ENCODE data around the gene MOG.

MOG gene

DNA sequence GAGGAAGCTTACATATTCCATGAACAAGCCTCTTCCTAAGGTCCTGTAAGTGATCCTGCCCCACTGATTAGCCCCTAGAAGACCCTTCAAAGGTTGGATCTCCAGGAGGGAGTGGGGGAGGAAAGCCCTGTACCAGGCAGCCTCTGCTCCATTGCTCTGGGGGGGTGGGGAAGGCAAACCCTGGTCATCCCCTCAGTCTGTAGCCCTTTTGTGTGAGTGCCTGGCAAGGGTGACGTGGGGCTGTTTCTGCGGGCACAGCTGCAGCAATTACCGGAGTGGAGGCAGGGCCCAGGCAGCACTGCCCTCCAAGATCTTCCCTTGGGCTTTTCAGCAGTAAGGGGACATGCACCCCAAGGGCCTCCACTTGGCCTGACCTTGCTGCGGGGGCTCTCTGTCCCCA lies at the start of gene MOG:
MOG (plus strand) TSS at position 295 of the 400 bp plus-strand sequence. CDS start 118 bp downstream, outside the sequence.
- TF ChIP-seq ZNF274 (IDR thresholded peaks at IDR 0.05; ENCODE audit: low read depth, low read length): no peak
- no peak within 1 kb of the TSS for H3K4me3 ChIP-seq (ENCODE audit: low read length)

DNA sequence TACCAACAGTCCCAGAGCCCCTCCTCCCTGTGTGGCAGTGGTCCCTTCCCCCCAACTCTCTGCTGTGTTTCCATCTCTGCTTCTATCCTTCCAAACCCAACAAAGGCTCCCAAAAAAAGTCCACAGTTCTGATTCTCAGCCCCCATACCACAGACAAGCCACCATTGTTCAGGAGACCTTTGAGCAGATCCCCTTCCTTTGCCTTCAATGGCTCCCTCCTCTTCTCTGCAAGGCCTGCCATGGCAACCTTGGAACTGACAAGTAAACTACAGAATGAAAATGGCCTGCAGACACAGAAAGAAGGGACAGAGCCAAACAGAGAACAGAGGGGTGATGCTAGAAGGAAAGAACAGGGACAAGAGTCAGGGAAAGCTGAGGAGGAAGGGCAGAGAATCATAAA lies 48.8 kb upstream of the MOG start:
- no peak for TF ChIP-seq ZNF274 (IDR thresholded peaks at IDR 0.05; ENCODE audit: low read depth, low read length)
- H3K4me3 ChIP-seq (ENCODE audit: low read length): no peak overlapping the region

DNA sequence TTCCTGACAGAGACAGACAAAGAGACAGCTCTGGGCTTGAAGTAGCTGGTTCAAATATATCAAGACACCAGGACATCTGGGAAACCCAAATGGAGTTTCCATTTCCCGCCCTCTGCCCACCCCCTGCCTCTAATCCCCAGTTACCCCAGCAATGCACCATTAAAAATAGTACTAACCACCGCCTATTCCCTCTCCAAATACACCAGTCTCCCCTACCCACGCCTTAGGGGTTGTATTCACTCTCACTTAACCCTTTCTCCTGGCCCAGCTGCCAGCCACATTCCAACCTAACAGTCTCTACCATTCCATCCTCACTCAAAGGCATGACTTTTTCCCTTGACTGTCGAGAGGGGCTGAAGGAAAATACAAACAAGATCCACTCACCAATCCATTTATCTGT lies 46.4 kb upstream of the MOG start:
- H3K4me3 ChIP-seq (ENCODE audit: low read length): no peak overlapping the region
- TF ChIP-seq ZNF274 (IDR thresholded peaks at IDR 0.05; ENCODE audit: low read depth, low read length): no peak

DNA sequence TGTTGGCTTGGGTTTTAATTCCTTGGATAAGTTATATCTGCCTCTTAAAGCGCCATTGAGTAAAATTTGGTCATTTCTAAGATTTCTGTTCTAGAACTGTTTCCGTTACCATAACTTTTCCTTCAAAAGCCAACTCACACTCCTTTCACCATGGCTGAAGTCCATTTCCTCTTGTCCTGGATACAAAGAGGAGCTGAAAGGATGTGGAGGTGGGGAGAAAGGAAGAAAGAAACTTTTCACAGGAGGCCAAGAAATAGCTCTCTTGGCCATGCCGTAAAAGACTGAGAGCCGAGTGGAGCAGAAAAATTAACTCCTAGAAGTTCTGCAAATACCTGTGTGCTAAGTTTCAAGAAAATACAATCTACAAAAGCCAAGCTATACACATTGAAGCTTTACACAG lies 45.5 kb upstream of the MOG start:
- H3K4me3 ChIP-seq (ENCODE audit: low read length): no peak overlapping the region
- no peak for TF ChIP-seq ZNF274 (IDR thresholded peaks at IDR 0.05; ENCODE audit: low read depth, low read length)

DNA sequence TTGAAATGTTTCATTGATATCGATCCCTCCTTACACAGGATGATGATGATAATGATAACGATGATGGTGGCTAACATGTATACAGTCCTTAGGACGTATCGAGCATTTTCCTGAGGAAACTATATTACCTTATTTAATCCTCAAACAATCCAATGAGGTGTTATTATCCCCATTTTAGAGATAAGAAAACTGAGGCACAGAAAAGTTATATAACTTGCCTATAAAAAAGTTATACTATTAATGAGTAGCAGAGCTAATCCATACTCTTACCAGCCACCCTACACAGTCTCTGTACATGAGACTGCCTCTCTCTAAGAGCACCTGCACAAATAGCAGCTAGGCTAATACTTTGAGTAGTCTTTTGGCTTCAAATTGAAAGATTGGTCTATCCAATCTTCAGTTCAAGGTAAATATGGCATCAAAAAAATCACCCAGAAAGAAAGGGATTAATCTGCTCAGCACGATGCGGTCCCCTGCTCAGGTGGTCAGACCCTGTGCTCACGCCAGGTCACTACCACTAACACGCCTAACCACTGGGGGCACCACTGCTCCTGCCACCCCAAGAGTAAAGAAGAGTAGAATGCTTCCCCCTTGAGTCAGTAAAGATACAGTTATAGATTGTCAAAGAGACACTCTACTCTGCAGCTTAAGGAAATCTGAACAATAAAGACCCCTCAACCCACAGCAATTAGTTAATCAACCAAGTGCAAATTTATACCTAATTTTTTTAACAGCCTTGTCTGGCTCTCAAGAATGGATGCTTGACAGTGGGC lies 38.9 kb upstream of the MOG start:
- TF ChIP-seq ZNF274 (IDR thresholded peaks at IDR 0.05; ENCODE audit: low read depth, low read length): no peak
- H3K4me3 ChIP-seq (ENCODE audit: low read length): no peak overlapping the region

DNA sequence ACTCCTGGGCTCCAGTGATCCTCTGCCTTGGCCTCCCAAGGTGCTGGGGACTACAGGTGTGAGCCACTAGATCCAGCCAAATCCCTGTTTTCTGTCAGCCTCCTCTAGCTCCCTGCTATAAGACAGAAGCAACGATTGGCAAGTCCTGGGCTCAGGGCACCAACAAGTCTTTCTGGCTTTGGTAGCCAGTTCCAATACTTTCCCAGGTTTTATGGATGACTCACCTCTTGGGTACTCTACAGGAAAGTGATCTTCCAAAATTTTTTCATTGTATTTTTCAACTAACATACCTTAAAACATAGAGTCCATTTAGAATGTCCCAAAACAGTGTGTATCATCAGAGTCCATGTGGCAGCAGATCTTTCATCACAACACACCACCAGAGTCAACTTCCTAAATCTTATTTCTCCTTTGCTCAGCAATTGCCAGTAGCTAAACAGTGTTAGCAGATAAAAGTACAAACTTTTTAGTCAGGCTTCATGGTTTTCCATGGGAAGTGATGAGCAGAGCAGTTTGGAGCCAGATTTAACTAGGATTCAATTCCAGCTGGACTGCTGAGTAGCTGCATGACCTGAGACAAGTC lies 37.2 kb upstream of the MOG start:
- no peak for TF ChIP-seq ZNF274 (IDR thresholded peaks at IDR 0.05; ENCODE audit: low read depth, low read length)
- no peak overlapping the region for H3K4me3 ChIP-seq (ENCODE audit: low read length)

DNA sequence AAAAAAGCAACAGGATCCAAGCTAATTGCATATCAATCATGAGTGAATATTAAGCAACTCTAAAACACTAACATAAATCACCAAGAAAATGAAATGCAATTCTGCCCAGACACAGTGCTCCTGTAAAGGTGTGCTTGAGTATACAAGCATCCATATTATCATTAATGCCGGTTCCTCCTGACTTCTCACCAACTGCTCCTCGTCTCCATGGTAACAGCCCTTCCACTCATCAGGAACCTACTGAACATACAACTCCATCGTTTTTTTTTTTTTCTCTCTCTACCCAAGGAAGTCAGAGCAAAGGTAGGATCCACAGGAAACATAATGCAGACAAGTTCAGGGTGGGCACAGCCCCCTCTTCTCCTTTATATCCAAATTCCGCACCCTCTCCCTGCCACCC lies 36.3 kb upstream of the MOG start:
- TF ChIP-seq ZNF274 (IDR thresholded peaks at IDR 0.05; ENCODE audit: low read depth, low read length): no peak
- no peak overlapping the region for H3K4me3 ChIP-seq (ENCODE audit: low read length)

DNA sequence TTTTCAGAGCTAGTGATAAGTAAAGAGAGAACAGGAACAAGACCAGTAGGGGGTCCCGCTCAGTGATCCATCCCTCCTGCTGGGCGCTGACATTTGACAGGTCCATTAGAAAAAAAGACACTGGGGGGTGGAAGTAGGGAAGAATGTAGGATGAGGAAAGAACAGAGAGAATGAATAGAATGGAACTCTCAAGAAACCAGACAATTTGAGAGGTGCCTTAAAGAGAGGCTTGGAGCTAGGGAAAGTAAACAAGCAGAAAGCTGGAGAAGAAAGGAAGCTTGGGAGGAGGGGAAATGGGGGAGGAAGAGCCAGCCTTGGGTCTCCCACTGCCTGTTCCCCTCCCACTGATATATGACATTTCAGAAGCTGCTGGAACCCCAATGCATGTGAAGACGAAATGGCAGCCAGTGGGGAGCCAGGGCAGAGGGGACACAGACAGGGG lies 32.4 kb upstream of the MOG start:
- H3K4me3 ChIP-seq (ENCODE audit: low read length): no peak overlapping the region
- no peak for TF ChIP-seq ZNF274 (IDR thresholded peaks at IDR 0.05; ENCODE audit: low read depth, low read length)

DNA sequence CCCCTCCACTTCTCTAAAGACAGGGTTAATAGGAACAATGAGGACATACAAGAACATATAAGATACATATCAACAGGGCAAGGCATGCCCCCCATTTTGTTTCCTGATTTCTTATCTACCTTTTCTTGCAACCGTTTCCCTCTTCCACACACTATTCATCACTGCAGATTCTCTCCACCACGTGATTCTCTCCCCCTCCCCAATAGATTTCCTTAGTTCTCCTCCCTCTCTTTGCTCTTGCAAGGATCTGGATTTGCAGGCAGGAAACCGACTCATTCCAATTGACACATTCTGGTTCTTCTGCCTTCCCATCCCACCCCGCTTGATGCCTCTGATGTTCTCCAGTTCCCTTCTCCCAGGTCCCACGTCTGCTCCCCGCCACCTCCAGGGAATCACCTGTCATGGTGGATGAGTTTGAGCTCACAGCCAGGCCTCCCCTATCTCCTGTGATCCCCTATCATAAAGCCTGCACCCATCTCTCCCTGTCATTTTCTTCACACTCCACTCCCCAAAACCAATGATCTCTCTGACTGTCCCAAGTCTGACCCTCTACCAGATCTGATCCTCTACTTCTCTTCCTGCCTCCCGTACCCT lies 31.5 kb upstream of the MOG start:
- H3K4me3 ChIP-seq (ENCODE audit: low read length): no peak overlapping the region
- TF ChIP-seq ZNF274 (IDR thresholded peaks at IDR 0.05; ENCODE audit: low read depth, low read length): no peak

DNA sequence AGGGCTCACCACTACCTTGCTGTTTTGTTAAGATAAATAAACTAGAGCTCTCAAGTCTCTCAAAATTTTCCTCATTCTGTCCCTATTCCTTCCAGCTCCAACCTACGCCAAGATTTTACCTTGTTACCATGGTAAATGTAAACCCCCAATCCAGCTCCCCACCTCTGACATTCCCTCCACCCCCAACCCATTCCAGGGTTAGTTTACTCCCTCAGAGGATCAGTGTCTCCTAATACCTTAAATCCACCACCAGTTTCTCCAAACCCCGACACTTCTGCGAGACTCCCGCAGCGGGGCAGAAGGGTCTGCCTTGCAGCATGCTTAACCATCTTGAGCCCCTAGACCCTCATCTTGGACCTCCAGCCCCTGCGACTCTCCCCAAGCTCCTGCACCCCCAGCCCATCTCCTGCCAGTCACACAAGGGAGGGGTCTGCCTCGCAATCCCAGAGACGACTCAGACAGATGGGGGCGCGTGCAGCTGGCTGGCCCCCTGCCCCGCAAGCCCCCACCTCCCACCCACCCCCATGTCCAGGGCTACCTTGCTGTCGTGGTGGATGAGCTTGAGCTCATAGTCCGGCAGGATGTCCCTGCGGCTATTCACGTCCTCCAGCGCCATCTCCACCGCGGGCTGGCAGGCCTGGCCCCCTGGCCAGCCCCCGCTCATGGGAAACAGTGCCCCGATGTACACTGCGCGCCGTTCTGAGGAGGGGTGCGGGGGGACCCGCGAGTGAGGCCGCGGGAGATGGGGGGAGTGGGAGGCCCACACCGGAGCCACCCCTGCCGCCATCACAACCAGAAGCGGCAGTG lies 29.7 kb upstream of the MOG start:
- H3K4me3 ChIP-seq (ENCODE audit: low read length): no peak overlapping the region
- TF ChIP-seq ZNF274 (IDR thresholded peaks at IDR 0.05; ENCODE audit: low read depth, low read length): no peak

DNA sequence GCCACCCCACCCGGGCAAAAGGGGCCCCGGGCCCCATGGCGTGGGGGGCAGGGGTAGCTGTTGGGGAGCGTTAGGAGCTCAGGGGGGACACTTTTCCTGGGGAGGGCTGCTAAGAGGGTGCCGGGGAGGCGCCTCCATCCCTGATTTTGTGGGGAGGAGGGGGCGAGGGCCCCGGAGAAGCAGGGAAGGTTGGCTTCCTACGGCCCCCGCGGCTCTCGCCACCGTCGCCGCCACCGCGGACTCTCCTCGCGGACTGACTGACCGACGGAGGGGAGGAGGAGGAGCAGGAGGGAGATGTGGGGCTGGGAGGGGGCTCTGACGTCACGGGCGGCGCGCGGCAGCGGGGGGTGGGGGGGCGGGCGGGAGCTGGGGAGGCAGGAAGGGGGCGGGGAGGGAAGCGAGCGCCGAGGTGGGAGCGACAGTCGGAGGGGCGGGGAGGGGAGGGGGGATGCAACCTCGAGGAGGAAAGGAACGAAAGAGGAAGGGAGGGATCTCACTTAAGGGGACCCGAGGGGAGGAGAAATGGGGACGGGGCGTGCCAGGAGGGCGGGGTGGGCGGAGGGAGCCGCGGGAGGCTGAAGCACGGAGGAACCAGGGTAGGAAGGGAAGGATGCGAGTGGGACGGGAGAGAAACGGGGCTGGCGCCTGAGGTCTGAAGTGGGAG lies 29.0 kb upstream of the MOG start:
- peak overlapping the region; percentile 55; the same call in 1 of the 2 replicates for H3K4me3 ChIP-seq (ENCODE audit: low read length)
- no peak for TF ChIP-seq ZNF274 (IDR thresholded peaks at IDR 0.05; ENCODE audit: low read depth, low read length)

DNA sequence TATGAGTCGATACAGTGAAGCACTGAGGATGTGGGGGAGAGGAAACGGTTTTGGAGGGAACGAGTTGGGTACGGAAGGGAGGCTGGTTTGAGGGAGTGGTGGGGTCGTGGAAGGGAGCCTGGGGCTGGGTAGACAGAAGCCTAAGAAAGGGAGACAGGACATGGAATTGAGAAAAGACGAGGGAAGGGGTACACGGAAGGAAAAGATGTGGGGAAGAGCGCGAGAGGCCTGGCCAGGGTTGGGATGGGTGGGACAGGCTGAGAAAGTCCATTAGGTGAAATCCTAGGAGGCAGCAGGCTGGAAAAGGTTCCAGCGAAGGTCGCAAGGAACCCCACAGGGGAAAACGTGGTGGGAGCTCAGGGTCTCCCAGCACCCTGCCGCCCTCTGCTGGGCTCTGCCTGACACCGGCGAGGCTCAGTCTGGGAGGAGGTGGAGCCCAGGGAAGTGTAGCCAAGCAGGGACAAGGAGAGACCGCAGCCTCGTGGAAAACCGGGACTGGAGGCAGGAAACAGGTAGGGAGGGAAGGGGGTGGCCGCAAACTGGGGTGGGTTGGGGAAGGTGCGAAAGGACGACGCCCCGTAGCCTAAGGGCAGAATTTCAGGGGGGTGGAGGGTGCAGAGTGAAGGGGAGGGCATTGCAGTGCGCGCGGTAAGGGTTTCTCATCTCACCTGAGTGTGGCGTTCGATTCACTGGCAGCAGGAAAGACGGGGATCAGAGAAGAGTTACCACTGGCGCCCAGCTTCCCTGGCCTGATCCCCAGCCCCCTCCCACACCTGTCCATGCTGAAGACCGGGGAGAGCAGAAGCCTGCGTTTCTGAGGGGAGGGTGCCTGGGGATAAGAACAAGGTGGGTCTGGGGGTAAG lies 28.2 kb upstream of the MOG start:
- H3K4me3 ChIP-seq (ENCODE audit: low read length): peak overlapping the region; percentile 55; the same call in 1 of the 2 replicates
- no peak for TF ChIP-seq ZNF274 (IDR thresholded peaks at IDR 0.05; ENCODE audit: low read depth, low read length)

DNA sequence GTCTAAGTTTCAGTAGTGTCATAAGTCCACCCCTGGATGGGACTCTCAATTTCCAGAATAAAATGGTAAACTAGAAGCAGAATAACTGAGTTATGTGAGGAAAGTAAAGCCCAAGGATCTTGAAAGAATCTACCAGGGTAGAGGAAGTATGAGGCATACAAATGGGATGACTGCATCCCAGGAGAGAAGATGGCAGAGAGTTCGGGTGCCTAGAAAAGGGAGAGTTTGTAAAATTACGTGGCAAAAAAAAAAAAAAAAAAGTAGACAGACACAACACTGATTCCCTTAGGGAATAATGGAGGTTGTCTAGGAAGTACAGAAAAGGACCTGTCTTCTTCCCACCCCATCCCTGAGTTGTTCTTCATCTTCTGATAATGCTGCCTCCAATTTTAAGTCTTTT lies 27.3 kb upstream of the MOG start:
- no peak for TF ChIP-seq ZNF274 (IDR thresholded peaks at IDR 0.05; ENCODE audit: low read depth, low read length)
- no peak overlapping the region for H3K4me3 ChIP-seq (ENCODE audit: low read length)
